ENCODE data around the gene FBN3.
"Not testable (repeated sequence)": the region's sequence is repeated elsewhere in the genome, so short reads cannot be mapped to it uniquely, and the experiment has no call there.

FBN3 gene

GRCh38 chr19:8149261-8150094 lies at the start of gene FBN3:
Gene FBN3, minus strand, starts transcription at chr19:8149592. Its CDS starts 2,112 bp downstream, at chr19:8147480.
- DNase-seq, result no peak

GRCh38 chr19:8196271-8196927 lies 47.0 kb upstream of the FBN3 start:
- no peak for DNase-seq

GRCh38 chr19:8194528-8195267 lies 45.3 kb upstream of the FBN3 start:
- DNase-seq, result peak; percentile 32

- no peak for DNase-seq
Observed at GRCh38 chr19:8192221-8192820, 42.9 kb upstream of the FBN3 start.

- DNase-seq, result no peak
Observed at GRCh38 chr19:8185343-8186068, 36.1 kb upstream of the FBN3 start.

- DNase-seq, result no peak
Observed at GRCh38 chr19:8184274-8184673, 34.9 kb upstream of the FBN3 start.

GRCh38 chr19:8180018-8180417 lies 30.6 kb upstream of the FBN3 start:
- no peak for DNase-seq

- DNase-seq, result no peak
Observed at GRCh38 chr19:8174706-8175105, 25.3 kb upstream of the FBN3 start.

- DNase-seq, result no peak
Observed at GRCh38 chr19:8168537-8168936, 19.1 kb upstream of the FBN3 start.

GRCh38 chr19:8167985-8168384 lies 18.6 kb upstream of the FBN3 start:
- no peak for DNase-seq

GRCh38 chr19:8163759-8164158 lies 14.4 kb upstream of the FBN3 start:
- DNase-seq, result no peak

- DNase-seq, result no peak
Observed at GRCh38 chr19:8161135-8161646, 11.8 kb upstream of the FBN3 start.

GRCh38 chr19:8159322-8159721 lies 9.9 kb upstream of the FBN3 start:
- not testable (repeated sequence) for DNase-seq

- peak; percentile 26 for DNase-seq
Observed at GRCh38 chr19:8158411-8159074, 9.2 kb upstream of the FBN3 start.

- DNase-seq, result no peak
Observed at GRCh38 chr19:8155318-8155717, 5.9 kb upstream of the FBN3 start.

- not testable (repeated sequence) for DNase-seq
Observed at GRCh38 chr19:8154014-8154413, 4.6 kb upstream of the FBN3 start.

GRCh38 chr19:8151767-8152035 lies 2.3 kb upstream of the FBN3 start:
- no peak for DNase-seq

GRCh38 chr19:8150998-8151766 lies 1.8 kb upstream of the FBN3 start:
- no peak for DNase-seq

- no peak for DNase-seq
Observed at GRCh38 chr19:8150178-8150865, 930 bp upstream of the FBN3 start.

- DNase-seq, result no peak
Observed at GRCh38 chr19:8148410-8149260, 757 bp downstream of the FBN3 start.
